Keratinocyte (primary cell): ENCODE results near the gene RNASE8. TPM values are rescaled to one million over a fixed set of nuclear protein-coding genes. Genes with fewer than 3 reads are reported as not detected.

Experiments used
- DNase-seq: peaks from one replicate; pipeline ENCODE4 v3.0.0-alpha.2; 2011; ENCODE audit warnings: low read depth, missing footprints, low spot score
- FAIRE-seq: peaks from 2 replicates; lab custom pipeline; 2011; peaks lifted over from hg19 to GRCh38; lab: Jason Lieb, UNC
- H2AFZ ChIP-seq: 2 replicates; pipeline ENCODE4 v1.6.0; 2012; ENCODE audit warnings: low read length, control low read depth, inconsistent platforms; ENCODE audit not compliant: control insufficient read depth
- H3K27ac ChIP-seq: 2 replicates; pipeline ENCODE4 v1.5.1; 2011; ENCODE audit warnings: low read length; ENCODE audit not compliant: control insufficient read depth, insufficient read depth
- H3K27me3 ChIP-seq: 3 replicates; pipeline ENCODE4 v1.6.0; 2011; ENCODE audit warnings: low read length; ENCODE audit not compliant: control insufficient read depth, insufficient read depth; ENCODE audit errors: extremely low read depth
- H3K36me3 ChIP-seq, 2 experiments: 2 replicates in 1 of 2; 3 replicates in 1 of 2; pipeline ENCODE4 v1.5.1; 2011; ENCODE audit warnings: low read length in 2 of 2, mild to moderate bottlenecking in 1 of 2; ENCODE audit not compliant: control insufficient read depth in 2 of 2, insufficient read depth in 2 of 2; ENCODE audit errors: extremely low read depth in 1 of 2
- H3K4me1 ChIP-seq: 3 replicates; pipeline ENCODE4 v1.5.1; 2011; ENCODE audit warnings: low read length; ENCODE audit not compliant: control insufficient read depth, insufficient read depth; ENCODE audit errors: extremely low read depth
- H3K4me2 ChIP-seq: 3 replicates; pipeline ENCODE4 v1.6.0; 2011; ENCODE audit warnings: low read depth, low read length; ENCODE audit not compliant: control insufficient read depth, insufficient read depth; ENCODE audit errors: extremely low read depth
- H3K4me3 ChIP-seq, 3 experiments: fragments of 200-600 bp in 1 of 3; sonication (generic) in 1 of 3; 2 replicates in 2 of 3; 3 replicates in 1 of 3; pipeline ENCODE4 v1.5.1; 2011 to 2016; ENCODE audit warnings: low read length in 3 of 3, mild to moderate bottlenecking in 3 of 3, control low read depth in 2 of 3, inconsistent platforms in 1 of 3, low read depth in 1 of 3, mixed read lengths in 1 of 3, mixed run types in 1 of 3, moderate library complexity in 1 of 3; ENCODE audit not compliant: control insufficient read depth in 2 of 3, insufficient read depth in 2 of 3; ENCODE audit errors: extremely low read depth in 1 of 3
- H3K79me2 ChIP-seq: 2 replicates; pipeline ENCODE4 v1.6.0; 2012; ENCODE audit warnings: low read length; ENCODE audit not compliant: control insufficient read depth, insufficient read depth
- H3K9ac ChIP-seq: 3 replicates; pipeline ENCODE4 v1.6.0; 2011; ENCODE audit warnings: low read length; ENCODE audit not compliant: control insufficient read depth, insufficient read depth; ENCODE audit errors: extremely low read depth
- H3K9me1 ChIP-seq: 3 replicates; pipeline ENCODE4 v1.6.0; 2011; ENCODE audit warnings: low read length; ENCODE audit not compliant: control insufficient read depth, insufficient read depth; ENCODE audit errors: extremely low read depth
- H3K9me3 ChIP-seq: 2 replicates; pipeline ENCODE4 v1.5.1; 2012; ENCODE audit warnings: low read depth, low read length; ENCODE audit not compliant: control insufficient read depth
- H4K20me1 ChIP-seq: 3 replicates; pipeline ENCODE4 v1.6.0; 2011; ENCODE audit warnings: low read length; ENCODE audit not compliant: control insufficient read depth, insufficient read depth; ENCODE audit errors: extremely low read depth
- CTCF ChIP-seq, 3 experiments: IDR thresholded peaks in 1 of 3; conservative IDR thresholded peaks in 1 of 3; optimal IDR thresholded peaks in 1 of 3; 2 replicates in 2 of 3; 3 replicates in 1 of 3; pipeline versions ENCODE3 to v1.5.1; 2011; ENCODE audit warnings: low read length in 3 of 3, mild to moderate bottlenecking in 3 of 3, moderate library complexity in 2 of 3, control low read depth in 1 of 3, inconsistent platforms in 1 of 3; ENCODE audit not compliant: insufficient read depth in 2 of 3; ENCODE audit errors: extremely low read depth in 1 of 3
- EZH2 ChIP-seq: IDR thresholded peaks from one replicate; pipeline ENCODE4 v1.6.1; 2012; ENCODE audit warnings: inconsistent platforms, mild to moderate bottlenecking, low read length, moderate library complexity
- dilution Hi-C: fragments of 300-500 bp; cut with MboI; formaldehyde crosslinking; loops from one replicate; pipeline ENCODE4 v1.7.0; 2020; ENCODE audit warnings: low sequenced_read_pairs; ENCODE audit not compliant: extremely low pct_ligation_motif_present
- polyA plus RNA-seq, 5 experiments: library from polyadenylated mRNA; depleted of rRNA in 3 of 5; stranded (reverse) in 3 of 5; stranded (forward) in 1 of 5; unstranded in 1 of 5; fragments of >200 nt; gene quantifications; 1 replicate in 1 of 5; 2 replicates in 3 of 5; 3 replicates in 1 of 5; pipeline versions ENCODE4 v1.2.1 to v1.2.3, GENCODE V29; 2011 to 2012; ENCODE audit warnings: missing spikeins in 2 of 5, low read depth in 1 of 5, low replicate concordance in 1 of 5

RNASE8 gene
- polyA plus RNA-seq, 1 donor (not counting 4 experiments of a cell fraction or from before 2014, with no cell fraction given) = not detected

DNA sequence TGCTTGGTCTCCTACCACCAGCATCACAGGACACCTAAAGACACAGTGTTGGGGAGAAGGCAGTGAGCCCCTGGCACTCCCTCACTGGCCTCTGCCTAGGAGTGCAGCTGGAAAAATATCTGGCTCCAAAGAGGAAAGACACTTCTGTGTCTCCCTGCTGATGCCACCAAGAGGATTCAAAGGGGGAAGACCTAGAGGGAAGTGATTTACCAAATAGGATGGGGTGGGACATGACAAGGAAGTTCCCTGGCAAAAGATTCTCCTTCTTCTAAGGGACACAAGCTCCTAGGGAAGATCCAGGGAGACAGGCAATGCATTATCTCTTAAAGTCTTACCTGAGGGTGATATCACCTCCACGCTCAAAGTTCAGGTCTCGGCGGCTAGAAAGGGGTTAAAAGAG is 38.8 kb upstream of the RNASE8 start:
- DNase-seq = no peak

DNA sequence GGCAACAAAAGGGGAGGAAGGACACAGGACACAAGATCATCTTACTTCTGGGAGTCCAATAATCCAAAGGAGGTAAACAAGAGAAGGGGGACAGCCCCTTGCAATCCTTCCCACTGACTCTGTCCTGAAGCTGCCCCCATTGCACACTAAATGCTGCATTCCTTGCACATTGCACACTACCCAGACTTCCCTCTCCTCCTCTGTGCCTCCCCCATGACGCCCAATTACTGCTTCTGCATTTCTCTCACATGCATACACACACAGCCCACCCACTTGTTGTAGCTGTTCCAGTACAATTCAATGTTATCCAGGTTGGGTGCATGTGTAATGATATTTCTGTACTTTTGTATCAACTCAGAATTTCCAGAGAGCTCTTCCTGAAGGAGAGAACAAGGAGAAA is 38.3 kb upstream of the RNASE8 start:
- H3K27ac ChIP-seq = no peak overlapping the region
- FAIRE-seq = no peak
- TF ChIP-seq EZH2 = no peak
- TF ChIP-seq CTCF (optimal IDR thresholded peaks at IDR 0.05 in 1 of 3, IDR thresholded peaks at IDR 0.05 in 1 of 3, conservative IDR thresholded peaks at IDR 0.05 in 1 of 3; ENCODE audit: extremely low read depth in 1 of 3, insufficient read depth in 2 of 3, low read length in 3 of 3) = no peak

More for the DNA sequence above, 38.8 kb upstream of the RNASE8 start:
- Histone ChIP-seq H3K4me3 (no peak overlapping the region), H2AFZ (no peak overlapping the region), H3K27me3 (peaks cover 8% of the 10 kb centered on the region), H3K36me3 (no peaks in the 10 kb centered on the region), H3K9me3 (no peaks in the 10 kb centered on the region), H4K20me1 (no peaks in the 10 kb centered on the region), H3K4me2 (no peak overlapping the region), H3K9me1 (no peaks in the 10 kb centered on the region), H3K27ac (no peak overlapping the region), H3K79me2 (no peaks in the 10 kb centered on the region), H3K9ac (no peak overlapping the region), H3K4me1 (no peaks in the 10 kb centered on the region)
- FAIRE-seq = no peak
- TF ChIP-seq CTCF (optimal IDR thresholded peaks at IDR 0.05 in 1 of 3, IDR thresholded peaks at IDR 0.05 in 1 of 3, conservative IDR thresholded peaks at IDR 0.05 in 1 of 3; ENCODE audit: extremely low read depth in 1 of 3, insufficient read depth in 2 of 3, low read length in 3 of 3) = no peak
- no peak for TF ChIP-seq EZH2
- dilution Hi-C loops = no loop called here

More for the DNA sequence above, 38.3 kb upstream of the RNASE8 start:
- Histone ChIP-seq H3K79me2 (no peaks in the 10 kb centered on the region), H3K4me2 (no peak overlapping the region), H2AFZ (no peak overlapping the region), H3K9ac (no peak overlapping the region), H3K9me1 (no peaks in the 10 kb centered on the region), H3K4me1 (peaks cover 2% of the 10 kb centered on the region), H3K4me3 (no peak overlapping the region), H3K27me3 (peaks cover 14% of the 10 kb centered on the region), H3K36me3 (no peaks in the 10 kb centered on the region), H4K20me1 (no peaks in the 10 kb centered on the region), H3K9me3 (no peaks in the 10 kb centered on the region)
- dilution Hi-C loops = no loop called here
- DNase-seq = no peak
